ENCODE data around the gene COQ6.
A peak's percentile ranks its signal among the peaks of the same experiment; 100 is the strongest.
"Not testable (repeated sequence)": the region's sequence is repeated elsewhere in the genome, so short reads cannot be mapped to it uniquely, and the experiment has no call there.

COQ6 gene

DNA sequence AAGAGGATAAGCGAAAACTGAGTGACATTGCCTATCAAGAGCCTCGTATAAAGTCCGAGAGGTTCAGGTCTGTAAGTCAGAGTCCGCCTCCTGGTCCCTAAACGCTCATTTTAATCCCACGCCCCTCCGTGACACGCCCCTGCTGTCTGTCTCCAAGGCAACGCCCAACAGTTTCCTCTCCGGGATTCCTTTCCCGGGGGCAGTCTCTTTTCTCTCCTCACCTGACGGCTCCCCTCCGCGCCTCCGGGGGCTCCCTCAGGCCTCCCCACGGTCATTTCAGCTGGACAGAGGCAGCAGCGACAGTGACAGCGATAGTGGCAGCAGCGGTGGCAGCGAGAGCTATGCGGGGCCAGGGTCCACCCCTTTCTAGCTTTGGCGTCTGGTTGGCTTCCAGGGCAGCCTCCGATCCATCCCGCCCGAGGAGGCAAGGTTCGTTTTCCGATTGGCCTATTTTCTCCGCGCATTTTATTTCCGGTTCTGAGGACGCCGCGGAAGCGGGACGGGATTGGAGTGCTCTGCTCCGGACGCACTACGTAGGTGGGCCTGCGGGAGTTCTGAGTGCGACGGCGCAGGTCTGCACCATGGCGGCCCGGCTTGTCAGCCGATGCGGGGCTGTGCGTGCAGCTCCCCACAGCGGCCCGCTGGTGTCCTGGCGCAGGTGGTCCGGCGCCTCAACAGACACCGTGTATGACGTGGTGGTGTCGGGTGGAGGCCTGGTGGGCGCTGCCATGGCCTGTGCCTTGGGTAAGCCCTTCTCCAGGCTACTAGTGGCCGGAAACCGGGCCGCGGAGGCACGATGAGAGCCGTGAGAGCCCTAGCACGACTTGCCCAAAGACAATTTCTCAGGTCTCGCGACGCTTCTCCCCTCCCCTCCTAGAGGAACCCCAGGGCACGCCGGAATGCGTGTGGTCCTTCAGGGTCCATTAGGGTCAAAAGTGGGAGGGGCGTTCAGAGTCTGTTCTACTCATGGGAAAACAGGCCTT, at the start of gene COQ6, which contains the start of gene FAM161B:
Gene COQ6, plus strand, starts transcription at position 551 of the 983 bp plus-strand sequence. Its CDS starts 31 bp downstream, at position 582.
Gene FAM161B, minus strand, starts transcription at position 343 of the 983 bp plus-strand sequence. Its CDS starts 68 bp downstream, at position 275.
- H3K27me3 ChIP-seq (ENCODE audit: insufficient read depth, low read length): no peaks in the 10 kb centered on the region
- H3K79me2 ChIP-seq (ENCODE audit: control insufficient read depth, insufficient read depth, low read length, unreplicated experiment): peaks cover 16% of the 10 kb centered on the region
- peaks cover 7% of the 10 kb centered on the region for H3K4me1 ChIP-seq (ENCODE audit: control insufficient read depth, insufficient read depth, low read length, unreplicated experiment)

DNA sequence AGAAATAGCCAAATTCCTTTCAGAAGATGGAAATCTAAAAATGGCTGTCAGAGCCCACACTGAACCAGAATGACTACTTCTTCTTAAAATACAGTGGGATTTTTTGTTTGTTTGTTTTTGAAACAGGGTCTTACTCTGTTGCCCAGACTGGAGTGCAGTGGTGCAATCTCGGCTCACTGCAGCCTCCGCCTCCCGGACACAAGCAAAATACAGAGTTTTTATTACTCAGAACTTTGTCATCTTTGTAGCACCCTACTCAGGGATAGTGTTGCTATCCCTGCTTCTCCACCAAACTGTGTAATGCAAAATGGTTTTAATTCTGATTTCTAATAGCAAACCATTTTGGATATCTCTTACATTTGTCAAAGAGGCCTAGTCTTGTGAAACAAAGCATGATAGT, 47.1 kb upstream of the COQ6 start:
- Histone ChIP-seq H2AFZ (ENCODE audit: low read length, unreplicated experiment) (no peak overlapping the region), H3K79me2 (ENCODE audit: control insufficient read depth, insufficient read depth, low read length, unreplicated experiment) (peaks cover 9% of the 10 kb centered on the region), H3K36me3 (ENCODE audit: insufficient read depth, low read length) (peaks cover 38% of the 10 kb centered on the region), H3K27me3 (ENCODE audit: insufficient read depth, low read length) (no peaks in the 10 kb centered on the region), H3K4me1 (ENCODE audit: control insufficient read depth, insufficient read depth, low read length, unreplicated experiment) (peaks cover 3% of the 10 kb centered on the region), H3K4me3 (ENCODE audit: low read depth, low read length) (no peak overlapping the region), H3K27ac (ENCODE audit: low read depth, low read length) (peak overlapping the region; percentile 35)

More for the DNA sequence above, at the start of gene COQ6, which contains the start of gene FAM161B:
- Histone ChIP-seq H3K4me3 (ENCODE audit: low read depth, low read length) (peak within 1 kb of the TSS; percentile 80), H3K36me3 (ENCODE audit: insufficient read depth, low read length) (peaks cover 6% of the 10 kb centered on the region; the same call in 1 of the 2 replicates), H2AFZ (ENCODE audit: low read length, unreplicated experiment) (peak within 1 kb of the TSS; percentile 59), H3K27ac (ENCODE audit: low read depth, low read length) (peak within 1 kb of the TSS; percentile 79)

DNA sequence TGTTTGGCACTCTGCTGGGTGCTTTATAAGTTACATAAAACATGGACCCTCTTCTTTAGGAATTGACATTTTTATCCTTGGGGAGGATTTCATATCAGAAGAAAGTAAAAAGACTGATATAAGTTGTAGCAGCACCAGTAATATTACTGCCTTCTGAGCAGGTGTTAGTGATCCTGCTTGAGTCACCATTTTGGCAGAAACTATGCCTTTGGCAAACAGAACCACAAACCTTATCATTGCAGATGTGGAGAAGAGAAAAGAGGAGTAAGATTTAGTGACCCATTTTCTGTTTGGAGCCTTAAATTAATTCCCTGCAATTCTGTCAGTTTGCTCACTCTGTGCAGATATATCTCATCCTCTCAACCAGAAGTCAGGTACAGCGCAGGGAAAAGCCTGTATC, 40.4 kb upstream of the COQ6 start:
- H3K4me1 ChIP-seq (ENCODE audit: control insufficient read depth, insufficient read depth, low read length, unreplicated experiment): no peaks in the 10 kb centered on the region
- H2AFZ ChIP-seq (ENCODE audit: low read length, unreplicated experiment): no peak overlapping the region
- no peak overlapping the region for H3K4me3 ChIP-seq (ENCODE audit: low read depth, low read length)
- H3K79me2 ChIP-seq (ENCODE audit: control insufficient read depth, insufficient read depth, low read length, unreplicated experiment): peaks cover 13% of the 10 kb centered on the region
- H3K36me3 ChIP-seq (ENCODE audit: insufficient read depth, low read length): peaks cover 44% of the 10 kb centered on the region
- H3K27ac ChIP-seq (ENCODE audit: low read depth, low read length): no peak overlapping the region
- no peaks in the 10 kb centered on the region for H3K27me3 ChIP-seq (ENCODE audit: insufficient read depth, low read length)

DNA sequence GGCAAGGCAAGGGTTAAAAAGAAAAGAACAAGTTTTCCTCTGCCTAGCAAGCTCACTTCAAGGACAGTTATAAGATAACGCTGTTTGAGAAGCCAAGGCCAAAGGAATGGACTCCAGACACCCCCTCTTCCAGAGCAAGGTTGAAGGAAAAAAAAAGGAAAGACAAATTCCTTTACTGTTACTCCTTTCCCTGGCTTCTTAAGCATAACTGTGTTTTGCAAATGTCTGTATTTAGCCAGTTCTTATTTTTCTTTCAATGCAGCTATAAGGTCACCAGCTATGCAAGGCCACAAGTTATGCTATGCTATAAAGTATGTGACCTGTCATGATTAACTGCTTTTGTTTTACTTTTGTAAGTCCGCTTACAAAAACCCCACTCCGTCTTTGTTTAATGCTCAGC, 36.8 kb upstream of the COQ6 start:
- Histone ChIP-seq H3K79me2 (ENCODE audit: control insufficient read depth, insufficient read depth, low read length, unreplicated experiment) (peaks cover 10% of the 10 kb centered on the region), H3K4me1 (ENCODE audit: control insufficient read depth, insufficient read depth, low read length, unreplicated experiment) (peaks cover 8% of the 10 kb centered on the region), H3K27ac (ENCODE audit: low read depth, low read length) (no peak overlapping the region), H3K27me3 (ENCODE audit: insufficient read depth, low read length) (no peaks in the 10 kb centered on the region), H3K36me3 (ENCODE audit: insufficient read depth, low read length) (peaks cover 33% of the 10 kb centered on the region), H2AFZ (ENCODE audit: low read length, unreplicated experiment) (no peak overlapping the region), H3K4me3 (ENCODE audit: low read depth, low read length) (no peak overlapping the region)

DNA sequence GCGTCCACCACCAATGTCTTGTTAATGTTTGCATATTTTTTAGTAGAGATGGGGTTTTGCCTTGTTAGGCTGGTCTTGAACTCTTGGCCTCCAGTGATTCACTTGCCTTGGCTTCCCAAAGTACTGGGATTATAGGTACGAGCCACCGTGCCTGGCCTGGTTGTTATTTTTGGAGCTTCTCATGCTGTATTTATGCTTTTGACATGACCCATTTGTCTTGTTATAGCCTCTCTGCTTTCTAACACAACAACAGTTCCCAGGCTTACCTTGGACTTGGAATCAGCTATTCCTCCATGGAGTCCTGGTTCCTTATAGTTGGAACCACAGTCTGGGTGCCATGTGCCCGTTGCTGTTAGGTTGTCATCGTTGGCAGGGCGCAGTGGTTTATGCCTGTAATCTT, 33.8 kb upstream of the COQ6 start:
- no peak overlapping the region for H3K27ac ChIP-seq (ENCODE audit: low read depth, low read length)
- peaks cover 16% of the 10 kb centered on the region for H3K79me2 ChIP-seq (ENCODE audit: control insufficient read depth, insufficient read depth, low read length, unreplicated experiment)
- peaks cover 8% of the 10 kb centered on the region for H3K4me1 ChIP-seq (ENCODE audit: control insufficient read depth, insufficient read depth, low read length, unreplicated experiment)
- H3K4me3 ChIP-seq (ENCODE audit: low read depth, low read length): no peak overlapping the region
- no peak overlapping the region for H2AFZ ChIP-seq (ENCODE audit: low read length, unreplicated experiment)
- peaks cover 20% of the 10 kb centered on the region for H3K36me3 ChIP-seq (ENCODE audit: insufficient read depth, low read length)
- H3K27me3 ChIP-seq (ENCODE audit: insufficient read depth, low read length): no peaks in the 10 kb centered on the region

DNA sequence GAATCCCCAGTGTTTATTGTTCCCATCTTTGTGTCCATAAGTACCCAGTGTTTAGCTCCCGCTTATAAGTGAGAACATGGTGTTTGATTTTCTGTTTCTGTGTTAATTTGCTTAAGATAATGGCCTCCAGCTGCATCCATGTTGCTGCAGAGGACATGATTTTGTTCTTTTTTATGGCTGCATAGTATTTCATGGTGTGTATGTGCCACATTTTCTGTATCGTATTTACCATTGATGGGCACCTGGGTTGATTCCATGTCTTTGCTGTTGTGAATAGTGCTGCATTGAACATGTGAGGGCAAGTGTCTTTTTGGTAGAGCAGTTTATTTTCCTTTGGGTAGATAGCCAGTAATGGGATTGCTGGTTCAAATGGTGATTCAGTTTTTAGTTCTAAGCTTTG, 30.6 kb upstream of the COQ6 start:
- H3K27me3 ChIP-seq (ENCODE audit: insufficient read depth, low read length); H3K4me3 ChIP-seq (ENCODE audit: low read depth, low read length); H3K4me1 ChIP-seq (ENCODE audit: control insufficient read depth, insufficient read depth, low read length, unreplicated experiment); H3K27ac ChIP-seq (ENCODE audit: low read depth, low read length); H2AFZ ChIP-seq (ENCODE audit: low read length, unreplicated experiment); H3K79me2 ChIP-seq (ENCODE audit: control insufficient read depth, insufficient read depth, low read length, unreplicated experiment): not testable (repeated sequence)
- peaks cover 31% of the 10 kb centered on the region; the same call in 1 of the 2 replicates for H3K36me3 ChIP-seq (ENCODE audit: insufficient read depth, low read length)

DNA sequence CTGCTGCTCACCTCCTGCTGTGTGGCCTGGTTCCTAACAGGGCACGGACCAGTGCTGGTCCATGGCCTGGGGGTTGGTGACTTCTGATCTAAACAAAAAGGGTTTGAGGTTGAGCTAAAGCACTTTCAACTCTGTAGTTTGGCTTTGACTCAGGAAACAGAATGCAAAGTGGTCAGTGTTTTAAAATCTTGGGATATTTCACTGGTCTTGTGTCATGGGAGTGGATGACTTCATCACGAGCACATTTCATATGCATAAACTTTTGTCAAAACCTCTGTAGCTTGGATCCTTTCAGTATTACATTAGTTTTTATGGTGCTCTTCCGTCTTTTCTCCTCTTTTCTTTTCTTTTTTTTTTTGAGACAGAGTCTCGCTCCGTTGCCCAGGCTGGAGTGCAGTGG, 25.8 kb upstream of the COQ6 start:
- Histone ChIP-seq H3K4me1 (ENCODE audit: control insufficient read depth, insufficient read depth, low read length, unreplicated experiment) (no peaks in the 10 kb centered on the region), H2AFZ (ENCODE audit: low read length, unreplicated experiment) (no peak overlapping the region), H3K79me2 (ENCODE audit: control insufficient read depth, insufficient read depth, low read length, unreplicated experiment) (peaks cover 8% of the 10 kb centered on the region), H3K36me3 (ENCODE audit: insufficient read depth, low read length) (peaks cover 39% of the 10 kb centered on the region; the same call in 1 of the 2 replicates), H3K27me3 (ENCODE audit: insufficient read depth, low read length) (no peaks in the 10 kb centered on the region), H3K4me3 (ENCODE audit: low read depth, low read length) (no peak overlapping the region), H3K27ac (ENCODE audit: low read depth, low read length) (no peak overlapping the region)

DNA sequence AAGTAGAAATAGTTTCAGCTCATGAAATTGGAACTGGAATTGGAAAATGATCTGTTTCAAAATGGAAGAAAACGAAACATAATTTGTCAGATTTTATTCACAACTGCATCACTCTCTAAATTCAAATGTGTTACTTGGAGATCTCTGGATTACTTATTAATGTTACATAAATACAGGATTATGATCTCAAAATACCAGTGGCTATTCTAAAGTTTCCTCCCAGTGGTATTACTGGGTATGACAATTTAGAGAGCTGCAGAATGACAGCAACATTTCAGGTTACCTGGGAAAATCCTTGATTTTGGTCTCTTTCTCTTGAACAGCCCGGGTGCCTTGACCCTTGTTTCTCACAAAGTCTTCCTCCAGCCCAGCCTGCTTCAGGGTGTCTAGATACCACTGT, 14.4 kb upstream of the COQ6 start:
- no peaks in the 10 kb centered on the region for H3K4me1 ChIP-seq (ENCODE audit: control insufficient read depth, insufficient read depth, low read length, unreplicated experiment)
- H3K27me3 ChIP-seq (ENCODE audit: insufficient read depth, low read length): no peaks in the 10 kb centered on the region
- no peak overlapping the region for H3K4me3 ChIP-seq (ENCODE audit: low read depth, low read length)
- no peaks in the 10 kb centered on the region for H3K79me2 ChIP-seq (ENCODE audit: control insufficient read depth, insufficient read depth, low read length, unreplicated experiment)
- no peak overlapping the region for H3K27ac ChIP-seq (ENCODE audit: low read depth, low read length)
- H2AFZ ChIP-seq (ENCODE audit: low read length, unreplicated experiment): no peak overlapping the region
- H3K36me3 ChIP-seq (ENCODE audit: insufficient read depth, low read length): peaks cover 15% of the 10 kb centered on the region

DNA sequence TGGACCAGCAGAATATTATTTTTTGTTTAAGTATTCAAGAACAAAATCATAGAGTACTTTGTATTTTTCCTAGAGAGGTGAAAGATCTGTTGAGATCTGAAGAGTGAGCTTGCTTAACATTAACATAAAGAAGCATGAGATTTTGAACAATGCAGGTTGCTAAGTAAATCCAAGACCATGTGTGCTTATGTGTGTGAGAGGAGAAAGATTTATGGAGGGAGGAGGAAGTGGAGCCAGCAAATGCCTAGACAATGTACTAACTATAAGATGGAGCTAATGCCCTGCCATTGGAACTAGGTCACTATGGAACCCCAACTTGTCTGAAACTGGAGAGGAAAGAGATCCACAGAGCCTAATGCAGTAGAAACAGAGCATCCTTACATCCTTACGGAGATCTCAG, 13.6 kb upstream of the COQ6 start:
- no peak overlapping the region for H2AFZ ChIP-seq (ENCODE audit: low read length, unreplicated experiment)
- H3K4me3 ChIP-seq (ENCODE audit: low read depth, low read length): no peak overlapping the region
- no peaks in the 10 kb centered on the region for H3K4me1 ChIP-seq (ENCODE audit: control insufficient read depth, insufficient read depth, low read length, unreplicated experiment)
- H3K27ac ChIP-seq (ENCODE audit: low read depth, low read length): no peak overlapping the region
- H3K36me3 ChIP-seq (ENCODE audit: insufficient read depth, low read length): peaks cover 12% of the 10 kb centered on the region
- no peaks in the 10 kb centered on the region for H3K27me3 ChIP-seq (ENCODE audit: insufficient read depth, low read length)
- no peaks in the 10 kb centered on the region for H3K79me2 ChIP-seq (ENCODE audit: control insufficient read depth, insufficient read depth, low read length, unreplicated experiment)

DNA sequence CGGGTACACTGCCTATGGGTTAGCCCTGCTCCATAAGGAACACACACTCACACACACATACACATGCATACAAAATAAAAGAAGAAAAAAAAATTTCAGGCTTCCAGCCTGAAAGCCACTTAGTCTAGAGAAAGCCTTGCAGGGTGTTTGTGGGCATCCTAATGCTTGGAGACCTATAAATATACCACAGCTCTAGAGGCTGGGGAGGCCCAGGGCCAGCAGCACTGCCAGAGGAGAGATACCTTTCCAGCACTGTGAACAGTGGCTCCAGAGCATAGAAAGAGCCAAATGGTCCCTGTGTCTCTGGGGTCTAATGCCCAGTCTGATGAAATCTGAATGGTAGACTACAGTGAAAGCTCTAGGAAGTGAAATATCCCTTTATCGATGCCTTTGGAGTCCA, 13.1 kb upstream of the COQ6 start:
- Histone ChIP-seq H3K4me1 (ENCODE audit: control insufficient read depth, insufficient read depth, low read length, unreplicated experiment) (no peaks in the 10 kb centered on the region), H3K4me3 (ENCODE audit: low read depth, low read length) (no peak overlapping the region), H3K27me3 (ENCODE audit: insufficient read depth, low read length) (no peaks in the 10 kb centered on the region), H3K27ac (ENCODE audit: low read depth, low read length) (no peak overlapping the region), H2AFZ (ENCODE audit: low read length, unreplicated experiment) (no peak overlapping the region), H3K79me2 (ENCODE audit: control insufficient read depth, insufficient read depth, low read length, unreplicated experiment) (no peaks in the 10 kb centered on the region), H3K36me3 (ENCODE audit: insufficient read depth, low read length) (peaks cover 7% of the 10 kb centered on the region)

DNA sequence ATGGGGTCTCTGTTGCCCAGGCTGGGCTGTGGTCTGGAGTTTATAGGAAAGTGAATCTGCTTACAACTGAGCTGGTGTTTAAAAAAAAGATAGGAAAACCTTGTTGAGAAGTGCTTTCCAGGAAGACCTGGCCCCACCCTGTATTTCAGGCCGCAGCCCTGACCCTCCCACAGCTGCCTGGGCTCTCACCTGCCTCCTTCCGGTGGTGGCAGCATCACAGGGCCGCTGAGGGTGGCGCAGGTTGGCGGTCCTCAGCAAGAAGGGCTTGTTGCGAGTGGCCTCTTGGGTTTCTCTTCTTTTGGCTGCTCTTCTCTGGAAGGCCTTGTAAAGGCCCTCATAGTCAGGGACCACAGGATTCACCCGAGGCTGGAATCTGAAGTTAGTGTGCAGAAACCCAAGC, 7.9 kb upstream of the COQ6 start:
- peaks cover 15% of the 10 kb centered on the region for H3K4me1 ChIP-seq (ENCODE audit: control insufficient read depth, insufficient read depth, low read length, unreplicated experiment)
- H3K36me3 ChIP-seq (ENCODE audit: insufficient read depth, low read length): no peaks in the 10 kb centered on the region
- peak overlapping the region; percentile 63 for H3K27ac ChIP-seq (ENCODE audit: low read depth, low read length)
- H3K79me2 ChIP-seq (ENCODE audit: control insufficient read depth, insufficient read depth, low read length, unreplicated experiment): no peaks in the 10 kb centered on the region
- no peak overlapping the region for H3K4me3 ChIP-seq (ENCODE audit: low read depth, low read length)
- no peaks in the 10 kb centered on the region for H3K27me3 ChIP-seq (ENCODE audit: insufficient read depth, low read length)
- no peak overlapping the region for H2AFZ ChIP-seq (ENCODE audit: low read length, unreplicated experiment)
